Measurements from ENCODE around the gene NTM.
"Not testable (repeated sequence)": the region's sequence is repeated elsewhere in the genome, so short reads cannot be mapped to it uniquely, and the experiment has no call there.

Gene NTM

DNA sequence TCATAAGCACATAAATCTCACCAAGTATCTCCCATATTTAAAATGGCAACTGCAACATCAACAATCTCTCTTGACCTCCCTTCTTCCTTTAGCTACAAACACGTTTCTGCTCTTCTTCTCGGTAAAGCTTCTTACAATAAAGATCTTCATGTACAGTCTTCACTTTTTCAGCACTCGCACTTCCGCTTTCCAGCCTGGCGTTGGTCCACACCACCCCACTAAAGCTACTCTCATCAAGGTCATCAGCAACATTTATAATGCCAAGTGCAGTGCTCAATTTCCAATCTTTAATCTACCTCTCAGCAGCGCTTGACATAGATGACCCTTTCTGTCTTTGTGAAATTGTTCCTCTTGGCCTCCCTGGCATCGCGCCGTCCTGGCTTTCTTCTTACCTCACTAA is 33.6 kb downstream of the NTM start:
- TF ChIP-seq POLR2A (IDR thresholded peaks at IDR 0.05; ENCODE audit: low read depth, low read length), result no peak
- no peak for TF ChIP-seq POLR2AphosphoS5 (IDR thresholded peaks at IDR 0.05; ENCODE audit: low read depth, low read length)
- TF ChIP-seq TAF1 (IDR thresholded peaks at IDR 0.05; ENCODE audit: borderline replicate concordance, low read depth, low read length), result no peak
- FAIRE-seq (no peak), DNase-seq (ENCODE audit: insufficient read length) (no peak)

DNA sequence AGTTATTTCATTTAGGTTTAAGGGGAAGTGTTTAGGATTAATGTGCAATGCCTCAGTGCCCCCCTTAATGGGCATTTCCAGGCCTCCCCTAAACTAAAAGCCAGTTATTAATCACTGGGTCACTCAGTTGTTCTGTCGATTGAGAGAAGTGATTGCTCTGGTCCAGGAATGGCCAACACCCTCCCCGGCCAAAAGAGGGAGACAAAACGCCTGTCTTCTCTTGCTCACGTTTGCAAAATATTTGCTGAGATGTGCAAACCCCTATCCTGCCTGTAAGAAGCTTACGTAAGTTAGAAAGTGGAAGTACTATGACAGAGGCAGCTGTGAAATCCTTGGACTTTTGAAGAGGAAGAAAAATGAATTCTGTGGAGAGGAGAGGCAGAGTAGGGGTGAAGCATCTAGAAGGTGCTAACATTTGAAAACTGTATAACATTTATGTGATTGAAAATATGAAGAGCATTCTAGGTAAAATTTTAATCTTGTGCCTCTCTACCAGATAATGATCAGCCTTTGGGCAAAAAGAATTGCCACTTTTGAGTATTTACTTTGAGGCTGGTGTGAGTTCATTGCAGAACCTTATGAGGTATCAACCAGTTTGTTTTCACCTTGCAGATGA is 37.7 kb downstream of the NTM start:
- FAIRE-seq, result peak; percentile 78
- TF ChIP-seq TAF1 (IDR thresholded peaks at IDR 0.05; ENCODE audit: borderline replicate concordance, low read depth, low read length) (no peak), POLR2A (IDR thresholded peaks at IDR 0.05; ENCODE audit: low read depth, low read length) (no peak)
- peak; percentile 13 for DNase-seq (ENCODE audit: insufficient read length)

DNA sequence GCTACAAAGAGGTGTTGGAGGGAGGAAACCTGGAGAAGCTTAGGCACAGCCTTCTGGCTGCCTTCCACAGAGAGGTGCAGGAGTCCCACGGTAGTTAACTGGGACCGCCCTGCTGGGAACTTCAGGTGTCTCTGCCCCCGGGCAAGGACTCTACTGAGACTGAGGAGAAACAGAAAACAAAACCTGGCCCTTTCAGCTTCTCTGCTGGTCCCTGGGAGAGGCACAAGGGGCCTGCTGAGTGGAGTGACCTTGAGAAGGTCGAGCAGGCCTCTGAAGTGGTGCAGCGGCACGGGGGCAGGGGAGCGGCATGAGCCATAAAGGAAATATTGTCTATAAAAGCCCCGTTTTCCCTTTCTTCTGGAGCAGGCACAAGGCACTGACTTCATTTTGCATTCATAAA is 38.9 kb downstream of the NTM start:
- no peak for TF ChIP-seq TAF1 (IDR thresholded peaks at IDR 0.05; ENCODE audit: borderline replicate concordance, low read depth, low read length)
- TF ChIP-seq POLR2A (IDR thresholded peaks at IDR 0.05; ENCODE audit: low read depth, low read length), result no peak
- no peak for TF ChIP-seq POLR2AphosphoS5 (IDR thresholded peaks at IDR 0.05; ENCODE audit: low read depth, low read length)
- no peak for FAIRE-seq
- DNase-seq (ENCODE audit: insufficient read length), result no peak

DNA sequence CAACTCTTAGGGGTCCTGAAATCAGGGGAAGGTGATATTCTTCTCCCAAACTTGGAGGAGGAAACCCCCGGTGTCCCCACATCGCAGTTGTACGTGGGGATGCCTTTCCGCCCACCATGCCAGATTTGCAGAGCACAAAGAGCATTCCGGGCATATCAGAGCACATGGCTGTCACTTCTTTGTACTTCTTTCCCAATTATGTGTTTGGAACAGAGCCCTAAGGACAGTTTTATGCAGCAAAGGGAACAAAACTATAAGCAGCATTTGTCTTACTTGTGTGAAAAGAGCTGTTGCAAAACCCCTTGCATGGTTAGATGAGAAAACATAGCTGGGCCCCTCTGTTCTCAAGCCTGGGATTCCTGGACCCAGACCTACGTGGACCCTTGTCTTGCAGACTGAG is 41.2 kb downstream of the NTM start:
- TF ChIP-seq POLR2A (IDR thresholded peaks at IDR 0.05; ENCODE audit: low read depth, low read length) (no peak), POLR2AphosphoS5 (IDR thresholded peaks at IDR 0.05; ENCODE audit: low read depth, low read length) (no peak), TAF1 (IDR thresholded peaks at IDR 0.05; ENCODE audit: borderline replicate concordance, low read depth, low read length) (no peak)
- DNase-seq (ENCODE audit: insufficient read length), result no peak

DNA sequence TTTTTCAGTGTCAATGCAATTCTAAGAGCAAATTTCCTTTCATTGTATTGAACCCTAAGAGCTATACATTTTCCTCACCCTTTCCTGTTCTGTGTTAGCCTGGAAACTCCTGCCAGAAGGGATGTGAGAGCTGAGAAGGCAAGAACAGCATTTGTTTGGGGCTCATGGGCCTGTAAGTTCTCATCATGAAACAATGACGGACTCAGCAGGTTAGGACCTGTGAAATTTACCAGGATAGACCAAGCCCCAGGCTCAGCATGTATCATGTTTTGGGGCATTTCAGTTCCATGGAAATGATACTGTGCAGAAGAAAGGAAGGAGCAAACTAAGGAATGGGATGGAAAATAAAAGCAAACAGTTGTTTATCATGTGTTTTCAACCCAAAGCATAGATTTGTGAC is 41.6 kb downstream of the NTM start:
- DNase-seq (ENCODE audit: insufficient read length) (no peak), FAIRE-seq (no peak)
- no peak for TF ChIP-seq POLR2A (IDR thresholded peaks at IDR 0.05; ENCODE audit: low read depth, low read length)
- TF ChIP-seq TAF1 (IDR thresholded peaks at IDR 0.05; ENCODE audit: borderline replicate concordance, low read depth, low read length), result no peak
- TF ChIP-seq POLR2AphosphoS5 (IDR thresholded peaks at IDR 0.05; ENCODE audit: low read depth, low read length), result no peak

More for the DNA sequence above, 41.2 kb downstream of the NTM start:
- no peak for FAIRE-seq

DNA sequence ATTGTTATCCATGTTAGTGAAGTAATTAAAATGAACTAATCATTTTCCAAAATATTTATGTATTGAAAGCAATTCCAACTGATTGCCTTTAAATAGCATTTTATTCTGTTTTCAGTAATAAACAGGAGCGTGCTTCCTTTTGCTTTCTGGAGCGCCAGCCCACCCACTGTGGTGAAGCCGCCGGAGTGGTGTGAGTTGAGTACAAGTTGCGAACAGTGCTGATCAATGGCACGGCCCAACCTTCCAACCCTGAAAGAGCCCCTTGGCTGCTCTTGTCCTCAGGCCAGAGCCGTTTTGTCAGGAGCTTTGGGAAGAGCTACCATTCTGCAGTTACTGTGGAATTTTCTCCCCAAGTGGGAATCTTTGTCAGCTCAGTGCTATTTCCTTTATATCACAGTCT is 42.8 kb downstream of the NTM start:
- no peak for DNase-seq (ENCODE audit: insufficient read length)
- no peak for TF ChIP-seq POLR2A (IDR thresholded peaks at IDR 0.05; ENCODE audit: low read depth, low read length)
- TF ChIP-seq TAF1 (IDR thresholded peaks at IDR 0.05; ENCODE audit: borderline replicate concordance, low read depth, low read length), result no peak
- FAIRE-seq, result no peak

DNA sequence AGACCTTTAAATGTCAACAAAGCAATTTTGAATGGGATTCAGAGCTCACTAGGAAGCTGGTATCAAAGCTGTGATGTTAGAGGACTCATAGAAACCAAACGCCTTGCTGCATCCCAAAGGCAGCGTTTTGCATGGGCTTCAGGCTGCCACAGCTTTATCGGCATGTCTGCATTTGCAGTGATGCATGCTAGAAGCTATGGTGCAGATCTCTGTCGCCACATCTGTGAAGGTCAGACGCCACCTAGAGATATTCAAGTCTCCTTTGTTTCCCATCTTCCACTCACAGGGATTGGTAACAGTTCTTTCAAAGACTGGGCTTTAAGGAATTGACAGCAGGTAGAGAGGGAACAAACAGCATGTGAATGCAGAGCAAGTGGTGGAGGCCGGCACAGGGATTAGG is 47.8 kb downstream of the NTM start:
- no peak for TF ChIP-seq POLR2A (IDR thresholded peaks at IDR 0.05; ENCODE audit: low read depth, low read length)
- TF ChIP-seq POLR2AphosphoS5 (IDR thresholded peaks at IDR 0.05; ENCODE audit: low read depth, low read length), result no peak
- no peak for TF ChIP-seq TAF1 (IDR thresholded peaks at IDR 0.05; ENCODE audit: borderline replicate concordance, low read depth, low read length)

DNA sequence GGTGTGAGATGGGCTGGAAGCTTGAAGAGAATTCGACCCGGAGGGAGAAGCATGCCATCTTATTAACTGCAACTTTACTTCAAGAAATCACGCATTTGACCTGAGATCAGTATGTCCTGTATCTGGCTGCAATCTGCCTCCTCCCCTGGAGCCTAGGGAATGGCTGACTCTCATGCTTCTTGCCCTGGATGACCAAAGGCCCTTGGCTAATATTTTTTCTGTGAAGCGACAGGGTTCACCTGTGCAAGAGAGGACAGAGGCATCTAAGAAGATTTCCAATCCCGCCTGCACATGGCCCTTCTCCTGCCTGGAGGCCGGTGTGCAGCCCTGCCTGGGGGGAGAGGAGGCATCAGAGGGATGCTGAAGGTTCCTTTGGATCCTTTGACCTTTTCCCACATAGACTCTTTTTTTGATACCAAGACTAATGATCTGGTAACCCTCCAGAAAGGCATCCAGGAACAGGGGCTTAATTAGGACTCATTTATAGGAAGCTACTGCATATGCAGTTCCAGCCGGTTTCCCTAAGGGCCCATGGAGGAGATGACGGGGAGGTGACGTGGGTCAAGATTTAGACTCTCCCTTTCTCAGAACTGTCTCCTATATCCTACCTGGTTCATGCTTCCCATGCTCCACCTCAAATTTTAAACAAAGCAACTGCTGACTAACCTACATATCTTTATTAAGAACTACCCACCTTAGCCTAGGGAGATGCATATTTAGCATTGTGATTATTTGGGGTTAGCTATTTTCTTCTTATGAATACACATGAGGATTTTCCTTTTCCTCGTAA is 50.8 kb downstream of the NTM start:
- no peak for TF ChIP-seq POLR2AphosphoS5 (IDR thresholded peaks at IDR 0.05; ENCODE audit: low read depth, low read length)
- TF ChIP-seq POLR2A (IDR thresholded peaks at IDR 0.05; ENCODE audit: low read depth, low read length), result no peak
- no peak for TF ChIP-seq TAF1 (IDR thresholded peaks at IDR 0.05; ENCODE audit: borderline replicate concordance, low read depth, low read length)
- DNase-seq (ENCODE audit: insufficient read length) (no peak), FAIRE-seq (no peak)

More for the DNA sequence above, 47.8 kb downstream of the NTM start:
- FAIRE-seq, result no peak
- DNase-seq (ENCODE audit: insufficient read length), result no peak

DNA sequence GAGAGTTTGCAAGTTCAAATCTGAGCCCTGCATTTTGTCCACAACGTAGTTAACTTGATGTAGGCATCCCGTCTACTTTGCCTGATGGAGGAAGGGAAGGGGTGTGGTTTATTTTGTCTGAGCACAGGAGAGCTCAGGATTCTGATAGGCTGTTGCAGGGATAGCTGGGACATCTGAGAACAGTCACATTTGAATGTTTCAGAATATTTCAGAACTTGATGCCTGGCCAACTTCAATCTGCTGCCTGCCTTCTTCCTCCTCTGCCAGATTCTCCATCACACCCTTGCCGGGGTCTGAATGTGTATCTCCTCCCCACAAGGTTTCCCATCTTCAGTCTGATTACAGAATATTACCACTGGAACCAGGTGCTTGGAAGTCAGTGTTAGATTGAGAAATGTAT is 51.6 kb downstream of the NTM start:
- DNase-seq (ENCODE audit: insufficient read length) (no peak), FAIRE-seq (no peak)
- TF ChIP-seq TAF1 (IDR thresholded peaks at IDR 0.05; ENCODE audit: borderline replicate concordance, low read depth, low read length) (no peak), POLR2A (IDR thresholded peaks at IDR 0.05; ENCODE audit: low read depth, low read length) (no peak), POLR2AphosphoS5 (IDR thresholded peaks at IDR 0.05; ENCODE audit: low read depth, low read length) (no peak)

DNA sequence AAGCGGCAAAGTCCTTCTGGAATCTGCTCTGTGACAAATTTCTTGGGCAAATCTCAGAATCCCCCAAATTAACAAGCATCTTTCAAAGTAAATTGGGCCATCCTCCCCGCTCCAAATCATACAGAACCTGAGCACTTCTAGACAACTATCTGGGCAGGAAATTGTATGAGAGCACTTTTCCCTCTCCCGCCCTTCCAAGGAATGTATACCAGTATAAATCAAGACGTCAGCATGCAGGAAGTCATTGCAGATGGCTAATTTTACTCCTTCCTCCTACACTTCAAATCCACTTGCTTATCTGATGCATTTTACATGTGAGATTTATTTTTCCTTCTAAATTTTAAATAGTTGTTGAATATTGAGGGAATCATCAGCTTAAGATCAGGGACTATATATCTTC is 52.1 kb downstream of the NTM start:
- TF ChIP-seq POLR2A (IDR thresholded peaks at IDR 0.05; ENCODE audit: low read depth, low read length) (no peak), POLR2AphosphoS5 (IDR thresholded peaks at IDR 0.05; ENCODE audit: low read depth, low read length) (no peak), TAF1 (IDR thresholded peaks at IDR 0.05; ENCODE audit: borderline replicate concordance, low read depth, low read length) (no peak)
- FAIRE-seq (no peak), DNase-seq (ENCODE audit: insufficient read length) (no peak)

DNA sequence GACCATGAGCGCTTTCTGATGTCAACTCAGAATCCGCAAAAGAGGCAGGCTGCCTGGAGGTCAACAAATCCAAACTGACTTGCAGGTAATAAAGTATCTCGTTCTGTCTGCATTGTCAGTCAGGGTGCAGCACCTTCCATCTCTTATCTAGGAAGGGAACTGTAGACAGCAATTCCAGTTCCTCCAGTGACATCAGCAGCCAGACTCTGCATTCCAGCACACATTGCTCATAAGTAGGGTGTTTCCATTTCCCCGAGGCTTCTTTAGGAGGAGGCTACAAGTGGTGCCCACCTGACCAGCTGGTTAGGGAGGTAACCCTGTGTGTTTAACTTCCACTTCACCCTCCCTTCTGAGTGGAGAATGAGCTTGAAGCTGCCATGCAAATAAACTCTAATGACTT is 53.3 kb downstream of the NTM start:
- TF ChIP-seq POLR2AphosphoS5 (IDR thresholded peaks at IDR 0.05; ENCODE audit: low read depth, low read length), result no peak
- no peak for TF ChIP-seq TAF1 (IDR thresholded peaks at IDR 0.05; ENCODE audit: borderline replicate concordance, low read depth, low read length)
- no peak for TF ChIP-seq POLR2A (IDR thresholded peaks at IDR 0.05; ENCODE audit: low read depth, low read length)
- FAIRE-seq, result no peak
- DNase-seq (ENCODE audit: insufficient read length), result no peak

DNA sequence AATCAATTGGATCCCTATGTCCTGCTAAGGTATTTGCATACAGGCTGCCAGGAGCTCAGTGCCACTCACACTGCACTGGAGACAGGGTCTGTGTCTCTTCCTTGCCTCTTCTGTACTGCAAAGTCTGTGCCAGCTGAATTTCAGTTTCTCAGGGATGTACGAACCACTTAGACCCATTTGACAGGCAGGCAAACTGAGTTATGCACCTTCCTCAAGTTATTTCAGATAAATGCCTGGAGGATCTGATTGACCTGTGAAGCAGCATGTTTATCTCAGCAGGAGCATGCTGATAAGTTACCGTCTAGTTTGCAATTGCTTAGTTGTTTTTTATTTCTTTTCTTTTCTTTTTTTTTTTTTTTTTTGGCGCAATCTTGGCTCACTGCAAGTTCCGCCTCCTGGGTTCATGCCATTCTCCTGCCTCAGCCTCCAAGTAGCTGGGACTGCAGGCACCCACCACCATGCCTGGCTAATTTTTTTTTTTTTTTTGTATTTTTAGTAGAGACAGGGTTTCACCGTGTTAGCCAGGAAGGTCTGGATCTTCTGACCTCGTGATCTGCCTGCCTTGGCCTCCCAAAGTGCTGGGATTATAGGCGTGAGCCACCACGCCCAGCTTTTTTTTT is 54.0 kb downstream of the NTM start:
- DNase-seq (ENCODE audit: insufficient read length); FAIRE-seq: not testable (repeated sequence)

Measured in GM12892 (cell line).